Upper lobe of left lung (tissue), 6 donors: ENCODE data around the gene DIAPH3. TPM values are rescaled to one million over a fixed set of nuclear protein-coding genes. Genes with fewer than 3 reads are reported as not detected.

Source experiments
- ATAC-seq, 2 donors: fragments of 200-7000 bp; cut with Tn5 transposase; one replicate each; pipeline ENCODE4 v1.9.1; 2022; ENCODE audit warnings: mild to moderate bottlenecking in 2 of 2, moderate library complexity in 2 of 2; ENCODE audit not compliant: low FRiP score in 2 of 2
- DNase-seq, 2 donors: peaks; one replicate each; pipeline ENCODE4 v3.0.0-alpha.2; 2019 to 2020
- H3K27ac ChIP-seq, 4 donors: fragments of 200-600 bp; sonication (generic); one replicate each; pipeline ENCODE4 v1.5.1; 2016 to 2019
- H3K27me3 ChIP-seq, 4 donors: fragments of 200-600 bp; sonication (generic); one replicate each; pipeline ENCODE4 v1.5.1; 2017 to 2019
- H3K36me3 ChIP-seq, 4 donors: fragments of 200-600 bp; sonication (generic); one replicate each; pipeline ENCODE4 v1.5.1; 2016 to 2019
- H3K4me1 ChIP-seq, 4 donors: fragments of 200-600 bp; sonication (generic); one replicate each; pipeline ENCODE4 v1.5.1; 2018 to 2019
- H3K4me3 ChIP-seq, 4 donors: fragments of 200-600 bp; sonication (generic); one replicate each; pipeline ENCODE4 v1.5.1; 2017 to 2019; ENCODE audit warnings: mild to moderate bottlenecking in 2 of 4, moderate library complexity in 1 of 4
- H3K9me3 ChIP-seq, 4 donors: fragments of 200-600 bp; sonication (generic); one replicate each; pipeline ENCODE4 v1.5.1; 2018 to 2019
- EP300 ChIP-seq, 4 donors: sonication (generic); formaldehyde crosslinking; IDR thresholded peaks; one replicate each; pipeline ENCODE4 v1.5.1; 2017; ENCODE audit warnings: antibody characterized with exemption in 4 of 4, control low read depth in 2 of 4
- POLR2A ChIP-seq, 4 donors: fragments of 450-650 bp; IDR thresholded peaks; one replicate each; pipeline ENCODE4 v1.5.1; 2016 to 2017; ENCODE audit warnings: antibody characterized with exemption in 4 of 4, mild to moderate bottlenecking in 2 of 4
- POLR2AphosphoS5 ChIP-seq, 2 donors: sonication (generic); formaldehyde crosslinking; IDR thresholded peaks; one replicate each; pipeline ENCODE4 v1.5.1; 2017; ENCODE audit warnings: antibody characterized with exemption in 2 of 2
- WGBS, 2 donors: methylation state at CpG; one replicate each; pipeline ENCODE4 v1.1.5; 2017 to 2018; 5-methylcytosine and 5-hydroxymethylcytosine counted together
- total RNA-seq, 6 donors: library from RNA; depleted of rRNA in 4 of 6; stranded (reverse); fragments of >200 nt in 4 of 6; gene quantifications; one replicate each; pipeline versions ENCODE4 v1.1.0 to v1.2.1, GENCODE V29; 2016 to 2021
- TF ChIP-seq, protein P1 (sequence below), 6 experiments: fragments of 450-650 bp in 4 of 6; fragments of 200-600 bp in 2 of 6; sonication (generic) in 2 of 6; IDR thresholded peaks; one replicate each; pipeline ENCODE4 v1.5.1; 2016 to 2019; ENCODE audit warnings: antibody characterized with exemption in 6 of 6
- donor health status: DM: no; HTN: no; CAD: no; lungs with moderate emphysema.
- donor health status: DM: no; HTN: yes; CAD: no; lungs with severe emphysema.

DIAPH3 gene
- total RNA-seq, 6 donors from 2014 or later, result 2.8 to 6.3 (median 5.4) TPM

- no peaks in the 10 kb centered on the region for H3K9me3 ChIP-seq
- no peak for ATAC-seq
Measured at GRCh38 chr13:59960683-59961082, 203.0 kb downstream of the DIAPH3 start.

GRCh38 chr13:59957438-59957837 is 206.3 kb downstream of the DIAPH3 start:
- Histone ChIP-seq H3K9me3 (no peaks in the 10 kb centered on the region), H3K4me3 (no peak overlapping the region), H3K27me3 (no peaks in the 10 kb centered on the region), H3K4me1 (no peaks in the 10 kb centered on the region), H3K36me3 (no peaks in the 10 kb centered on the region), H3K27ac (no peak overlapping the region)
- ATAC-seq, result no peak
- no peak for DNase-seq
- 90 to 91% methylated on average over 2 of the region's 2 CpGs for WGBS, 2 donors
- TF ChIP-seq EP300 (IDR thresholded peaks at IDR 0.05) (no peak), POLR2A (IDR thresholded peaks at IDR 0.05) (no peak), POLR2AphosphoS5 (IDR thresholded peaks at IDR 0.05) (no peak)
- TF ChIP-seq, protein P1, sequence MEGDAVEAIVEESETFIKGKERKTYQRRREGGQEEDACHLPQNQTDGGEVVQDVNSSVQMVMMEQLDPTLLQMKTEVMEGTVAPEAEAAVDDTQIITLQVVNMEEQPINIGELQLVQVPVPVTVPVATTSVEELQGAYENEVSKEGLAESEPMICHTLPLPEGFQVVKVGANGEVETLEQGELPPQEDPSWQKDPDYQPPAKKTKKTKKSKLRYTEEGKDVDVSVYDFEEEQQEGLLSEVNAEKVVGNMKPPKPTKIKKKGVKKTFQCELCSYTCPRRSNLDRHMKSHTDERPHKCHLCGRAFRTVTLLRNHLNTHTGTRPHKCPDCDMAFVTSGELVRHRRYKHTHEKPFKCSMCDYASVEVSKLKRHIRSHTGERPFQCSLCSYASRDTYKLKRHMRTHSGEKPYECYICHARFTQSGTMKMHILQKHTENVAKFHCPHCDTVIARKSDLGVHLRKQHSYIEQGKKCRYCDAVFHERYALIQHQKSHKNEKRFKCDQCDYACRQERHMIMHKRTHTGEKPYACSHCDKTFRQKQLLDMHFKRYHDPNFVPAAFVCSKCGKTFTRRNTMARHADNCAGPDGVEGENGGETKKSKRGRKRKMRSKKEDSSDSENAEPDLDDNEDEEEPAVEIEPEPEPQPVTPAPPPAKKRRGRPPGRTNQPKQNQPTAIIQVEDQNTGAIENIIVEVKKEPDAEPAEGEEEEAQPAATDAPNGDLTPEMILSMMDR (IDR thresholded peaks at IDR 0.05), result no peak

More at GRCh38 chr13:59960683-59961082, 203.0 kb downstream of the DIAPH3 start:
- no peaks in the 10 kb centered on the region for H3K27me3 ChIP-seq
- WGBS, 2 donors, result 66 to 77% methylated on average over 2 of the region's 2 CpGs
- H3K36me3 ChIP-seq, result no peaks in the 10 kb centered on the region
- no peak overlapping the region for H3K4me3 ChIP-seq
- no peaks in the 10 kb centered on the region for H3K4me1 ChIP-seq
- TF ChIP-seq POLR2AphosphoS5 (IDR thresholded peaks at IDR 0.05) (no peak), EP300 (IDR thresholded peaks at IDR 0.05) (no peak), POLR2A (IDR thresholded peaks at IDR 0.05) (no peak)
- TF ChIP-seq, protein P1 (IDR thresholded peaks at IDR 0.05), result no peak
- H3K27ac ChIP-seq, result no peak overlapping the region
- DNase-seq, result no peak

- H3K4me1 ChIP-seq, result no peaks in the 10 kb centered on the region
- H3K4me3 ChIP-seq, result no peak overlapping the region
- H3K27me3 ChIP-seq, result no peaks in the 10 kb centered on the region
- no peaks in the 10 kb centered on the region for H3K36me3 ChIP-seq
- no peak for ATAC-seq
- no peak for DNase-seq
- TF ChIP-seq POLR2AphosphoS5 (IDR thresholded peaks at IDR 0.05) (no peak), POLR2A (IDR thresholded peaks at IDR 0.05) (no peak), EP300 (IDR thresholded peaks at IDR 0.05) (no peak)
- TF ChIP-seq, protein P1 (IDR thresholded peaks at IDR 0.05), result no peak
- no peaks in the 10 kb centered on the region for H3K9me3 ChIP-seq
- H3K27ac ChIP-seq, result no peak overlapping the region
Measured at GRCh38 chr13:59954601-59955000, 209.1 kb downstream of the DIAPH3 start.

DNA sequence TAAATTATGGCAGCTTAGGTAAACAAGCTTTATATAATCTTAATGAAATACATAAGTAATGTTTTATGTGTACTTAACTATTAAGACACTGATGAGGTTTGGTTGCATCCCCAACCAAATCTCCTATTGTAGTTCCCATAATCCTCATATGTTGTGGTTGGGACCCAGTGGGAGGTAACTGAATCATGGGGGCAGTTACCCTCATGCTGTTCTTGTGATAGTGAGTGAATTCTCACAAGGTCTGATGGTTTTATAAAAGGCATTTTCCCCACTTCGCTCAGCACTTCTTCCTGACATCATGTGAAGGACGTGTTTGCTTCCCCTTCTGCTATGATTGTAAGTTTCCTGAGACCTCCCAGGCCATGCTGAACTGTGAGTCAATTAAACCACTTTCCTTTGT is 212.7 kb downstream of the DIAPH3 start:
- Histone ChIP-seq H3K27me3 (no peaks in the 10 kb centered on the region), H3K27ac (no peak overlapping the region), H3K4me3 (no peak overlapping the region), H3K9me3 (no peaks in the 10 kb centered on the region), H3K36me3 (no peaks in the 10 kb centered on the region), H3K4me1 (no peaks in the 10 kb centered on the region)
- no peak for ATAC-seq
- DNase-seq, result no peak
- 79 to 83% methylated on average over 2 of the region's 2 CpGs for WGBS, 2 donors
- TF ChIP-seq, protein P1 (IDR thresholded peaks at IDR 0.05), result no peak
- TF ChIP-seq POLR2AphosphoS5 (IDR thresholded peaks at IDR 0.05) (no peak), EP300 (IDR thresholded peaks at IDR 0.05) (no peak), POLR2A (IDR thresholded peaks at IDR 0.05) (no peak)

- H3K4me3 ChIP-seq, result no peak overlapping the region
- no peaks in the 10 kb centered on the region for H3K4me1 ChIP-seq
- 89 to 92% methylated on average over 2 of the region's 2 CpGs for WGBS, 2 donors
- H3K27me3 ChIP-seq, result no peaks in the 10 kb centered on the region
- H3K27ac ChIP-seq, result no peak overlapping the region
- ATAC-seq, result no peak
- H3K9me3 ChIP-seq, result no peaks in the 10 kb centered on the region
- H3K36me3 ChIP-seq, result no peaks in the 10 kb centered on the region
- TF ChIP-seq, protein P1 (IDR thresholded peaks at IDR 0.05), result no peak
- TF ChIP-seq EP300 (IDR thresholded peaks at IDR 0.05) (no peak), POLR2A (IDR thresholded peaks at IDR 0.05) (no peak), POLR2AphosphoS5 (IDR thresholded peaks at IDR 0.05) (no peak)
- no peak for DNase-seq
Measured at GRCh38 chr13:59950266-59950665, 213.5 kb downstream of the DIAPH3 start.
